Rectal smooth muscle tissue (tissue), 1 donor: ENCODE data around the gene SNX4.

Experiments
- H3K27ac ChIP-seq: one replicate; pipeline ENCODE4 v1.7.0; 2013; ENCODE audit warnings: low read depth, low read length, inconsistent platforms
- H3K27me3 ChIP-seq: one replicate; pipeline ENCODE4 v1.7.0; 2013; ENCODE audit warnings: low read length; ENCODE audit not compliant: control insufficient read depth, insufficient read depth
- H3K36me3 ChIP-seq: one replicate; pipeline ENCODE4 v1.7.0; 2013; ENCODE audit warnings: low read length; ENCODE audit not compliant: control insufficient read depth, insufficient read depth
- H3K4me1 ChIP-seq: one replicate; pipeline ENCODE4 v1.7.0; 2013; ENCODE audit warnings: low read length; ENCODE audit not compliant: control insufficient read depth, insufficient read depth
- H3K4me3 ChIP-seq: one replicate; pipeline ENCODE4 v1.7.0; 2013; ENCODE audit warnings: low read length
- H3K9ac ChIP-seq: one replicate; pipeline ENCODE4 v1.7.0; 2013; ENCODE audit warnings: low read length

Gene SNX4

GRCh38 chr3:125442506-125442905 is 77.5 kb downstream of the SNX4 start:
- Histone ChIP-seq H3K4me3 (no peak overlapping the region), H3K36me3 (no peaks in the 10 kb centered on the region), H3K27me3 (no peaks in the 10 kb centered on the region), H3K4me1 (no peaks in the 10 kb centered on the region), H3K27ac (no peak overlapping the region), H3K9ac (no peak overlapping the region)

GRCh38 chr3:125440970-125441369 is 79.0 kb downstream of the SNX4 start:
- Histone ChIP-seq H3K4me3 (no peak overlapping the region), H3K4me1 (no peaks in the 10 kb centered on the region), H3K27me3 (no peaks in the 10 kb centered on the region), H3K9ac (no peak overlapping the region), H3K27ac (no peak overlapping the region), H3K36me3 (no peaks in the 10 kb centered on the region)

GRCh38 chr3:125440559-125440955 is 79.4 kb downstream of the SNX4 start:
- no peaks in the 10 kb centered on the region for H3K4me1 ChIP-seq
- no peak overlapping the region for H3K9ac ChIP-seq
- no peaks in the 10 kb centered on the region for H3K27me3 ChIP-seq
- no peak overlapping the region for H3K27ac ChIP-seq
- no peak overlapping the region for H3K4me3 ChIP-seq
- H3K36me3 ChIP-seq, result no peaks in the 10 kb centered on the region

GRCh38 chr3:125437631-125438435 is 82.2 kb downstream of the SNX4 start:
- Histone ChIP-seq H3K4me1 (no peaks in the 10 kb centered on the region), H3K27me3 (no peaks in the 10 kb centered on the region), H3K4me3 (no peak overlapping the region), H3K9ac (no peak overlapping the region), H3K36me3 (no peaks in the 10 kb centered on the region), H3K27ac (no peak overlapping the region)

GRCh38 chr3:125436921-125437320 is 83.1 kb downstream of the SNX4 start:
- Histone ChIP-seq H3K4me1 (no peaks in the 10 kb centered on the region), H3K4me3 (no peak overlapping the region), H3K36me3 (no peaks in the 10 kb centered on the region), H3K9ac (no peak overlapping the region), H3K27me3 (no peaks in the 10 kb centered on the region), H3K27ac (no peak overlapping the region)

- H3K36me3 ChIP-seq, result no peaks in the 10 kb centered on the region
- H3K4me3 ChIP-seq, result no peak overlapping the region
- no peaks in the 10 kb centered on the region for H3K4me1 ChIP-seq
- H3K27me3 ChIP-seq, result no peaks in the 10 kb centered on the region
- H3K27ac ChIP-seq, result no peak overlapping the region
- no peak overlapping the region for H3K9ac ChIP-seq
Observed at GRCh38 chr3:125435231-125435630, 84.8 kb downstream of the SNX4 start.

GRCh38 chr3:125434582-125435011 is 85.4 kb downstream of the SNX4 start:
- H3K9ac ChIP-seq, result no peak overlapping the region
- H3K27ac ChIP-seq, result no peak overlapping the region
- H3K36me3 ChIP-seq, result no peaks in the 10 kb centered on the region
- H3K27me3 ChIP-seq, result no peaks in the 10 kb centered on the region
- no peaks in the 10 kb centered on the region for H3K4me1 ChIP-seq
- no peak overlapping the region for H3K4me3 ChIP-seq

GRCh38 chr3:125433611-125434041 is 86.4 kb downstream of the SNX4 start:
- Histone ChIP-seq H3K9ac (no peak overlapping the region), H3K4me3 (no peak overlapping the region), H3K27me3 (no peaks in the 10 kb centered on the region), H3K4me1 (no peaks in the 10 kb centered on the region), H3K27ac (no peak overlapping the region), H3K36me3 (no peaks in the 10 kb centered on the region)

GRCh38 chr3:125433091-125433534 is 86.9 kb downstream of the SNX4 start:
- Histone ChIP-seq H3K27ac (no peak overlapping the region), H3K27me3 (no peaks in the 10 kb centered on the region), H3K9ac (no peak overlapping the region), H3K4me3 (no peak overlapping the region), H3K4me1 (no peaks in the 10 kb centered on the region), H3K36me3 (no peaks in the 10 kb centered on the region)

- Histone ChIP-seq H3K27me3 (no peaks in the 10 kb centered on the region), H3K4me3 (no peak overlapping the region), H3K27ac (no peak overlapping the region), H3K9ac (no peak overlapping the region), H3K4me1 (no peaks in the 10 kb centered on the region), H3K36me3 (no peaks in the 10 kb centered on the region)
Observed at GRCh38 chr3:125431912-125432790, 87.9 kb downstream of the SNX4 start.

- H3K36me3 ChIP-seq, result no peaks in the 10 kb centered on the region
- H3K27ac ChIP-seq, result no peak overlapping the region
- no peaks in the 10 kb centered on the region for H3K27me3 ChIP-seq
- no peaks in the 10 kb centered on the region for H3K4me1 ChIP-seq
- no peak overlapping the region for H3K4me3 ChIP-seq
- no peak overlapping the region for H3K9ac ChIP-seq
Observed at GRCh38 chr3:125431391-125431790, 88.6 kb downstream of the SNX4 start.

- Histone ChIP-seq H3K27ac (no peak overlapping the region), H3K4me1 (no peaks in the 10 kb centered on the region), H3K4me3 (no peak overlapping the region), H3K36me3 (no peaks in the 10 kb centered on the region), H3K9ac (no peak overlapping the region), H3K27me3 (no peaks in the 10 kb centered on the region)
Observed at GRCh38 chr3:125428216-125428830, 91.7 kb downstream of the SNX4 start.
